ENCODE results near the gene ZDHHC14. TPM values are rescaled to one million over a fixed set of nuclear protein-coding genes. Genes with fewer than 3 reads are reported as not detected.

The ZDHHC14 gene
- total and polyA plus RNA-seq, 2 experiments from 2014 or later: 3.0 to 7.4 TPM

DNA sequence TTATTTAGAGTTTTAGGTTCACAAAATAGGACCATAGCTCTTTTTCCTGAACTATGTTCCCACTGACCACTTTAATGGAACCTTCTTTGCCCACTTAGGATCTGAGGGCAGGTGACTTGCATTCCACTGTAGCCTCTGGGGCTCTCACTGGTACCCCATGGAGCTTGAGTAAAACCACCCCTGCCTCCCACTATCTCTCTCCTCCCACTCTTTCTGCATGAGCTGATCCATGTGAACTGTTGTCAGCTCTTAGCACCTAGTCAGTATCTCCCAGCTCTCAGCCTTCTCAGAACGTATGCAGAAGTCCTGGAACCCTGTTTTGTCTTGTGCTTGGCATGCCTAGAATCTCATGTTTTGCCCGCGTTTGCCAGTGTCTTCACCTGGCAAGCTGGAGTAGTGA lies 241.4 kb downstream of the ZDHHC14 start:
- Histone ChIP-seq H3F3A (replicated peaks; ENCODE audit: low read depth) (no peaks in the 10 kb centered on the region), H4K20me1 (replicated peaks; ENCODE audit: insufficient read depth) (no peaks in the 10 kb centered on the region), H2AFZ (no peak overlapping the region), H3K4me3 (no peak overlapping the region), H3K4me1 (ENCODE audit: insufficient read depth) (no peaks in the 10 kb centered on the region), H3K4me2 (no peak overlapping the region), H3K27me3 (ENCODE audit: insufficient read depth) (no peaks in the 10 kb centered on the region), H3K27ac (ENCODE audit: low read depth) (no peak overlapping the region), H3K36me3 (ENCODE audit: insufficient read depth) (no peaks in the 10 kb centered on the region), H3K79me2 (replicated peaks; ENCODE audit: insufficient read depth) (no peaks in the 10 kb centered on the region), H3K9me2 (ENCODE audit: insufficient read depth) (0 out of 2 replicates have a peak, but pooled peaks cover 4% of the 10 kb centered on the region)
- Mint-ChIP-seq H3K27ac (no peak overlapping the region), H3K27me3 (ENCODE audit: insufficient read depth, low read depth, poor library complexity) (no peaks in the 10 kb centered on the region), H3K9me3 (peaks cover 3% of the 10 kb centered on the region; the same call in 2 of the 3 replicates), H3K4me3 (no peak overlapping the region), H3K36me3 (ENCODE audit: low read depth) (peaks cover 2% of the 10 kb centered on the region; the same call in 1 of the 3 replicates), H3K4me1 (peaks cover 21% of the 10 kb centered on the region)
- ATAC-seq (no peak), DNase-seq (ENCODE audit: low spot score) (no peak)
- TF ChIP-seq EZH2phosphoT487 (IDR thresholded peaks at IDR 0.05; ENCODE audit: unreplicated experiment) (no peak), NANOG (IDR thresholded peaks at IDR 0.05; ENCODE audit: borderline replicate concordance) (no peak), ZNF114 (CRISPR knock-in tag; IDR thresholded peaks at IDR 0.05) (no peak), ZNF331 (CRISPR knock-in tag; IDR thresholded peaks at IDR 0.05; ENCODE audit: low read depth) (no peak), POLR2AphosphoS5 (IDR thresholded peaks at IDR 0.05; ENCODE audit: low read depth) (no peak), STAT1 (IDR thresholded peaks at IDR 0.05; ENCODE audit: unreplicated experiment) (no peak), EZH2 (IDR thresholded peaks at IDR 0.05; ENCODE audit: low read depth, unreplicated experiment) (no peak), CREB1 (CRISPR knock-in tag; IDR thresholded peaks at IDR 0.05; ENCODE audit: low read depth) (no peak), JUNB (IDR thresholded peaks at IDR 0.05; ENCODE audit: unreplicated experiment) (no peak)
- TF ChIP-seq, protein P1, sequence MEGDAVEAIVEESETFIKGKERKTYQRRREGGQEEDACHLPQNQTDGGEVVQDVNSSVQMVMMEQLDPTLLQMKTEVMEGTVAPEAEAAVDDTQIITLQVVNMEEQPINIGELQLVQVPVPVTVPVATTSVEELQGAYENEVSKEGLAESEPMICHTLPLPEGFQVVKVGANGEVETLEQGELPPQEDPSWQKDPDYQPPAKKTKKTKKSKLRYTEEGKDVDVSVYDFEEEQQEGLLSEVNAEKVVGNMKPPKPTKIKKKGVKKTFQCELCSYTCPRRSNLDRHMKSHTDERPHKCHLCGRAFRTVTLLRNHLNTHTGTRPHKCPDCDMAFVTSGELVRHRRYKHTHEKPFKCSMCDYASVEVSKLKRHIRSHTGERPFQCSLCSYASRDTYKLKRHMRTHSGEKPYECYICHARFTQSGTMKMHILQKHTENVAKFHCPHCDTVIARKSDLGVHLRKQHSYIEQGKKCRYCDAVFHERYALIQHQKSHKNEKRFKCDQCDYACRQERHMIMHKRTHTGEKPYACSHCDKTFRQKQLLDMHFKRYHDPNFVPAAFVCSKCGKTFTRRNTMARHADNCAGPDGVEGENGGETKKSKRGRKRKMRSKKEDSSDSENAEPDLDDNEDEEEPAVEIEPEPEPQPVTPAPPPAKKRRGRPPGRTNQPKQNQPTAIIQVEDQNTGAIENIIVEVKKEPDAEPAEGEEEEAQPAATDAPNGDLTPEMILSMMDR (conservative IDR thresholded peaks at IDR 0.05; ENCODE audit: low read depth in 2 of 2): no peak
- TF ChIP-seq, protein P2, sequence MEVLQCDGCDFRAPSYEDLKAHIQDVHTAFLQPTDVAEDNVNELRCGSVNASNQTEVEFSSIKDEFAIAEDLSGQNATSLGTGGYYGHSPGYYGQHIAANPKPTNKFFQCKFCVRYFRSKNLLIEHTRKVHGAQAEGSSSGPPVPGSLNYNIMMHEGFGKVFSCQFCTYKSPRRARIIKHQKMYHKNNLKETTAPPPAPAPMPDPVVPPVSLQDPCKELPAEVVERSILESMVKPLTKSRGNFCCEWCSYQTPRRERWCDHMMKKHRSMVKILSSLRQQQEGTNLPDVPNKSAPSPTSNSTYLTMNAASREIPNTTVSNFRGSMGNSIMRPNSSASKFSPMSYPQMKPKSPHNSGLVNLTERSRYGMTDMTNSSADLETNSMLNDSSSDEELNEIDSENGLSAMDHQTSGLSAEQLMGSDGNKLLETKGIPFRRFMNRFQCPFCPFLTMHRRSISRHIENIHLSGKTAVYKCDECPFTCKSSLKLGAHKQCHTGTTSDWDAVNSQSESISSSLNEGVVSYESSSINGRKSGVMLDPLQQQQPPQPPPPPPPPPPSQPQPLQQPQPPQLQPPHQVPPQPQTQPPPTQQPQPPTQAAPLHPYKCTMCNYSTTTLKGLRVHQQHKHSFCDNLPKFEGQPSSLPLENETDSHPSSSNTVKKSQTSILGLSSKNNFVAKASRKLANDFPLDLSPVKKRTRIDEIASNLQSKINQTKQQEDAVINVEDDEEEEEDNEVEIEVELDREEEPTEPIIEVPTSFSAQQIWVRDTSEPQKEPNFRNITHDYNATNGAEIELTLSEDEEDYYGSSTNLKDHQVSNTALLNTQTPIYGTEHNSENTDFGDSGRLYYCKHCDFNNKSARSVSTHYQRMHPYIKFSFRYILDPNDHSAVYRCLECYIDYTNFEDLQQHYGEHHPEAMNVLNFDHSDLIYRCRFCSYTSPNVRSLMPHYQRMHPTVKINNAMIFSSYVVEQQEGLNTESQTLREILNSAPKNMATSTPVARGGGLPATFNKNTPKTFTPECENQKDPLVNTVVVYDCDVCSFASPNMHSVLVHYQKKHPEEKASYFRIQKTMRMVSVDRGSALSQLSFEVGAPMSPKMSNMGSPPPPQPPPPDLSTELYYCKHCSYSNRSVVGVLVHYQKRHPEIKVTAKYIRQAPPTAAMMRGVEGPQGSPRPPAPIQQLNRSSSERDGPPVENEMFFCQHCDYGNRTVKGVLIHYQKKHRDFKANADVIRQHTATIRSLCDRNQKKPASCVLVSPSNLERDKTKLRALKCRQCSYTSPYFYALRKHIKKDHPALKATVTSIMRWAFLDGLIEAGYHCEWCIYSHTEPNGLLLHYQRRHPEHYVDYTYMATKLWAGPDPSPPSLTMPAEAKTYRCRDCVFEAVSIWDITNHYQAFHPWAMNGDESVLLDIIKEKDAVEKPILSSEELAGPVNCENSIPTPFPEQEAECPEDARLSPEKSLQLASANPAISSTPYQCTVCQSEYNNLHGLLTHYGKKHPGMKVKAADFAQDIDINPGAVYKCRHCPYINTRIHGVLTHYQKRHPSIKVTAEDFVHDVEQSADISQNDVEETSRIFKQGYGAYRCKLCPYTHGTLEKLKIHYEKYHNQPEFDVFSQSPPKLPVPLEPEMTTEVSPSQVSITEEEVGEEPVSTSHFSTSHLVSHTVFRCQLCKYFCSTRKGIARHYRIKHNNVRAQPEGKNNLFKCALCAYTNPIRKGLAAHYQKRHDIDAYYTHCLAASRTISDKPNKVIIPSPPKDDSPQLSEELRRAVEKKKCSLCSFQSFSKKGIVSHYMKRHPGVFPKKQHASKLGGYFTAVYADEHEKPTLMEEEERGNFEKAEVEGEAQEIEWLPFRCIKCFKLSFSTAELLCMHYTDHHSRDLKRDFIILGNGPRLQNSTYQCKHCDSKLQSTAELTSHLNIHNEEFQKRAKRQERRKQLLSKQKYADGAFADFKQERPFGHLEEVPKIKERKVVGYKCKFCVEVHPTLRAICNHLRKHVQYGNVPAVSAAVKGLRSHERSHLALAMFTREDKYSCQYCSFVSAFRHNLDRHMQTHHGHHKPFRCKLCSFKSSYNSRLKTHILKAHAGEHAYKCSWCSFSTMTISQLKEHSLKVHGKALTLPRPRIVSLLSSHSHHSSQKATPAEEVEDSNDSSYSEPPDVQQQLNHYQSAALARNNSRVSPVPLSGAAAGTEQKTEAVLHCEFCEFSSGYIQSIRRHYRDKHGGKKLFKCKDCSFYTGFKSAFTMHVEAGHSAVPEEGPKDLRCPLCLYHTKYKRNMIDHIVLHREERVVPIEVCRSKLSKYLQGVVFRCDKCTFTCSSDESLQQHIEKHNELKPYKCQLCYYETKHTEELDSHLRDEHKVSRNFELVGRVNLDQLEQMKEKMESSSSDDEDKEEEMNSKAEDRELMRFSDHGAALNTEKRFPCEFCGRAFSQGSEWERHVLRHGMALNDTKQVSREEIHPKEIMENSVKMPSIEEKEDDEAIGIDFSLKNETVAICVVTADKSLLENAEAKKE (CRISPR knock-in tag; IDR thresholded peaks at IDR 0.05): no peak
- TF ChIP-seq, protein P3, sequence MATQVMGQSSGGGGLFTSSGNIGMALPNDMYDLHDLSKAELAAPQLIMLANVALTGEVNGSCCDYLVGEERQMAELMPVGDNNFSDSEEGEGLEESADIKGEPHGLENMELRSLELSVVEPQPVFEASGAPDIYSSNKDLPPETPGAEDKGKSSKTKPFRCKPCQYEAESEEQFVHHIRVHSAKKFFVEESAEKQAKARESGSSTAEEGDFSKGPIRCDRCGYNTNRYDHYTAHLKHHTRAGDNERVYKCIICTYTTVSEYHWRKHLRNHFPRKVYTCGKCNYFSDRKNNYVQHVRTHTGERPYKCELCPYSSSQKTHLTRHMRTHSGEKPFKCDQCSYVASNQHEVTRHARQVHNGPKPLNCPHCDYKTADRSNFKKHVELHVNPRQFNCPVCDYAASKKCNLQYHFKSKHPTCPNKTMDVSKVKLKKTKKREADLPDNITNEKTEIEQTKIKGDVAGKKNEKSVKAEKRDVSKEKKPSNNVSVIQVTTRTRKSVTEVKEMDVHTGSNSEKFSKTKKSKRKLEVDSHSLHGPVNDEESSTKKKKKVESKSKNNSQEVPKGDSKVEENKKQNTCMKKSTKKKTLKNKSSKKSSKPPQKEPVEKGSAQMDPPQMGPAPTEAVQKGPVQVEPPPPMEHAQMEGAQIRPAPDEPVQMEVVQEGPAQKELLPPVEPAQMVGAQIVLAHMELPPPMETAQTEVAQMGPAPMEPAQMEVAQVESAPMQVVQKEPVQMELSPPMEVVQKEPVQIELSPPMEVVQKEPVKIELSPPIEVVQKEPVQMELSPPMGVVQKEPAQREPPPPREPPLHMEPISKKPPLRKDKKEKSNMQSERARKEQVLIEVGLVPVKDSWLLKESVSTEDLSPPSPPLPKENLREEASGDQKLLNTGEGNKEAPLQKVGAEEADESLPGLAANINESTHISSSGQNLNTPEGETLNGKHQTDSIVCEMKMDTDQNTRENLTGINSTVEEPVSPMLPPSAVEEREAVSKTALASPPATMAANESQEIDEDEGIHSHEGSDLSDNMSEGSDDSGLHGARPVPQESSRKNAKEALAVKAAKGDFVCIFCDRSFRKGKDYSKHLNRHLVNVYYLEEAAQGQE (IDR thresholded peaks at IDR 0.05; ENCODE audit: unreplicated experiment): no peak
- TF ChIP-seq, protein P4, sequence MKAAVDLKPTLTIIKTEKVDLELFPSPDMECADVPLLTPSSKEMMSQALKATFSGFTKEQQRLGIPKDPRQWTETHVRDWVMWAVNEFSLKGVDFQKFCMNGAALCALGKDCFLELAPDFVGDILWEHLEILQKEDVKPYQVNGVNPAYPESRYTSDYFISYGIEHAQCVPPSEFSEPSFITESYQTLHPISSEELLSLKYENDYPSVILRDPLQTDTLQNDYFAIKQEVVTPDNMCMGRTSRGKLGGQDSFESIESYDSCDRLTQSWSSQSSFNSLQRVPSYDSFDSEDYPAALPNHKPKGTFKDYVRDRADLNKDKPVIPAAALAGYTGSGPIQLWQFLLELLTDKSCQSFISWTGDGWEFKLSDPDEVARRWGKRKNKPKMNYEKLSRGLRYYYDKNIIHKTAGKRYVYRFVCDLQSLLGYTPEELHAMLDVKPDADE (IDR thresholded peaks at IDR 0.05): no peak
